ENCODE measurements around the gene ANKS1B.

Gene ANKS1B

GRCh38 chr12:99455350-99456035 lies 529.2 kb downstream of the ANKS1B start:
- no peak for DNase-seq (ENCODE audit: low read depth in 1 of 2, low spot score in 1 of 2)

- DNase-seq (ENCODE audit: low read depth in 1 of 2, low spot score in 1 of 2), result no peak
These were observed 530.1 kb downstream of the ANKS1B start for GRCh38 chr12:99454539-99455172.

- no peak for DNase-seq (ENCODE audit: low read depth in 1 of 2, low spot score in 1 of 2)
These were observed 530.7 kb downstream of the ANKS1B start for GRCh38 chr12:99453836-99454538.

GRCh38 chr12:99450036-99450630 lies 534.6 kb downstream of the ANKS1B start:
- DNase-seq (ENCODE audit: low read depth in 1 of 2, low spot score in 1 of 2), result no peak

GRCh38 chr12:99444859-99445316 lies 539.8 kb downstream of the ANKS1B start:
- DNase-seq (ENCODE audit: low read depth in 1 of 2, low spot score in 1 of 2), result no peak

GRCh38 chr12:99442758-99443157 lies 542.0 kb downstream of the ANKS1B start:
- no peak for DNase-seq (ENCODE audit: low read depth in 1 of 2, low spot score in 1 of 2)

GRCh38 chr12:99439399-99439798 lies 545.3 kb downstream of the ANKS1B start:
- no peak for DNase-seq (ENCODE audit: low read depth in 1 of 2, low spot score in 1 of 2)

- DNase-seq (ENCODE audit: low read depth in 1 of 2, low spot score in 1 of 2), result no peak
These were observed 548.2 kb downstream of the ANKS1B start for GRCh38 chr12:99436584-99436983.

- no peak for DNase-seq (ENCODE audit: low read depth in 1 of 2, low spot score in 1 of 2)
These were observed 549.5 kb downstream of the ANKS1B start for GRCh38 chr12:99435095-99435791.

- DNase-seq (ENCODE audit: low read depth in 1 of 2, low spot score in 1 of 2), result no peak
These were observed 551.6 kb downstream of the ANKS1B start for GRCh38 chr12:99433155-99433554.

GRCh38 chr12:99431203-99431602 lies 553.5 kb downstream of the ANKS1B start:
- no peak for DNase-seq (ENCODE audit: low read depth in 1 of 2, low spot score in 1 of 2)

- DNase-seq (ENCODE audit: low read depth in 1 of 2, low spot score in 1 of 2), result no peak
These were observed 557.6 kb downstream of the ANKS1B start for GRCh38 chr12:99427104-99427503.

- DNase-seq (ENCODE audit: low read depth in 1 of 2, low spot score in 1 of 2), result no peak
These were observed 566.4 kb downstream of the ANKS1B start for GRCh38 chr12:99418379-99418778.

- DNase-seq (ENCODE audit: low read depth in 1 of 2, low spot score in 1 of 2), result no peak
These were observed 571.0 kb downstream of the ANKS1B start for GRCh38 chr12:99413751-99414150.

- no peak for DNase-seq (ENCODE audit: low read depth in 1 of 2, low spot score in 1 of 2)
These were observed 591.0 kb downstream of the ANKS1B start for GRCh38 chr12:99393763-99394162.

- DNase-seq (ENCODE audit: low read depth in 1 of 2, low spot score in 1 of 2), result no peak
These were observed 592.5 kb downstream of the ANKS1B start for GRCh38 chr12:99392091-99392850.

- no peak for DNase-seq (ENCODE audit: low read depth in 1 of 2, low spot score in 1 of 2)
These were observed 594.0 kb downstream of the ANKS1B start for GRCh38 chr12:99390707-99391106.

- DNase-seq (ENCODE audit: low read depth in 1 of 2, low spot score in 1 of 2), result no peak
These were observed 595.0 kb downstream of the ANKS1B start for GRCh38 chr12:99389751-99390150.

GRCh38 chr12:99388671-99389195 lies 596.0 kb downstream of the ANKS1B start:
- no peak for DNase-seq (ENCODE audit: low read depth in 1 of 2, low spot score in 1 of 2)

- DNase-seq (ENCODE audit: low read depth in 1 of 2, low spot score in 1 of 2), result no peak
These were observed 597.1 kb downstream of the ANKS1B start for GRCh38 chr12:99387661-99388060.
